ENCODE data around the gene INA. TPM values are rescaled to one million over a fixed set of nuclear protein-coding genes. Genes with fewer than 3 reads are reported as not detected.

The INA gene
- total RNA-seq, 1 experiment from 2014 or later, result 14.0 TPM

- no peak overlapping the region for H3K4me3 Mint-ChIP-seq
- H3K27ac Mint-ChIP-seq, result peak overlapping the region; percentile 20 to 92 (median 81); a peak in 6 of 7 replicates
Measured at GRCh38 chr10:103232772-103233488, 44.0 kb upstream of the INA start.

More at GRCh38 chr10:103232772-103233488, 44.0 kb upstream of the INA start:
- no peaks in the 10 kb centered on the region for H3K23me2 ChIP-seq (ENCODE audit: insufficient read length, low read depth, low read length, poor library complexity, severe bottlenecking)
- no peak overlapping the region for H3T11ph ChIP-seq (ENCODE audit: low read length)
- no peak overlapping the region for H2BK120ac ChIP-seq (ENCODE audit: low read depth, low read length, poor library complexity, severe bottlenecking)
- H4K8ac ChIP-seq (replicated peaks; ENCODE audit: insufficient read length, low read depth, low read length), result no peak overlapping the region
- H3K56ac ChIP-seq (ENCODE audit: insufficient read length, low read depth, low read length), result no peak overlapping the region
- H4K20me1 ChIP-seq (ENCODE audit: control insufficient read depth, insufficient read depth, insufficient read length), result no peaks in the 10 kb centered on the region
- no peak overlapping the region for H2BK5ac ChIP-seq (ENCODE audit: insufficient read length, low read length)
- no peak overlapping the region for H2BK12ac ChIP-seq (ENCODE audit: insufficient read length, low read depth, low read length)
- no peak overlapping the region for H2BK15ac ChIP-seq (ENCODE audit: low read depth, low read length)
- no peak for DNase-seq
- peaks cover 23 to 24% of the 10 kb centered on the region in 2 experiments for H3K4me1 Mint-ChIP-seq
- H2BK20ac ChIP-seq (ENCODE audit: low read depth, low read length, poor library complexity, severe bottlenecking), result no peak overlapping the region
- no peaks in the 10 kb centered on the region for H3K79me2 ChIP-seq (ENCODE audit: insufficient read depth, low read length)
- WGBS (ENCODE audit: extremely low coverage, insufficient read length, low lambda C conversion rate), result no CpG with 5 or more reads among the region's 7 CpGs
- H3K4me2 ChIP-seq (ENCODE audit: insufficient read depth, insufficient read length, low read length), result no peak overlapping the region
- no peak overlapping the region for H2AFZ ChIP-seq (ENCODE audit: low read length)
- H3K27ac ChIP-seq (ENCODE audit: insufficient read length, low read depth, low read length), result peak overlapping the region; percentile 83
- H3K4me1 ChIP-seq (ENCODE audit: insufficient read depth, low read length), result peaks cover 9% of the 10 kb centered on the region; the same call in 1 of the 2 replicates
- no peak overlapping the region for H2AK5ac ChIP-seq (ENCODE audit: insufficient read length, low read length)
- H3K14ac ChIP-seq (ENCODE audit: insufficient read depth, low read length), result no peak overlapping the region
- H3K27me3 Mint-ChIP-seq (ENCODE audit: low read depth), result no peaks in the 10 kb centered on the region
- no peak overlapping the region for H3K4ac ChIP-seq (ENCODE audit: low read depth, low read length)
- TF ChIP-seq CTCF (conservative IDR thresholded peaks at IDR 0.05), result no peak
- H4K91ac ChIP-seq (ENCODE audit: insufficient read length, low read depth, low read length), result no peak overlapping the region
- no peaks in the 10 kb centered on the region; a peak in 1 of 5 replicates for H3K9me3 Mint-ChIP-seq
- no peaks in the 10 kb centered on the region for H3K79me1 ChIP-seq (ENCODE audit: insufficient read depth, low read depth, low read length, poor library complexity, severe bottlenecking)
- no peak overlapping the region for H4K5ac ChIP-seq (ENCODE audit: insufficient read length, low read depth, low read length)
- no peak overlapping the region for H3K23ac ChIP-seq (ENCODE audit: insufficient read length, low read depth, low read length)
- peak overlapping the region; percentile 78 for H3K18ac ChIP-seq (ENCODE audit: insufficient read length, low read depth, low read length)
- H3K27me3 ChIP-seq (ENCODE audit: insufficient read depth, low read length), result no peaks in the 10 kb centered on the region
- peaks cover 0 to 3% (median 0%) of the 10 kb centered on the region in 3 experiments; a peak in 1 of 7 replicates for H3K36me3 Mint-ChIP-seq (ENCODE audit: insufficient read depth in 1 of 3, low read depth in 3 of 3)
- H3K9me3 ChIP-seq (ENCODE audit: control insufficient read depth, low read depth, low read length), result no peaks in the 10 kb centered on the region
- H3K9ac ChIP-seq (ENCODE audit: extremely low read depth, insufficient read length, low read length), result no peak overlapping the region
